GM12878 (cell line): Measurements from ENCODE around the gene TRAPPC3L. TPM values are rescaled to one million over a fixed set of nuclear protein-coding genes. Genes with fewer than 3 reads are reported as not detected.

Experiments used
- ATAC-seq: fragments of 200-7000 bp; cut with Tn5 transposase; 3 replicates; pipeline ENCODE4 v1.9.1; 2020; ENCODE audit warnings: mild to moderate bottlenecking, moderate library complexity
- BruUV-seq: library from RNA; stranded (reverse); fragments of 400-500 nt; replicated peaks from 2 replicates; lab custom pipeline; 2021; lab: Mats Ljungman, UMichigan
- CTCF ChIA-PET: fragments of 300-600 bp; sonication (Branson Sonifier 250); formaldehyde crosslinking; extraction: SDS; loops from one replicate; lab custom pipeline; 2021; ENCODE audit warnings: inconsistent platforms; lab: Yijun Ruan, JAX
- POLR2A ChIA-PET: fragments of 350-600 bp; formaldehyde crosslinking; extraction: SDS; loops from one replicate; lab custom pipeline; 2021; ENCODE audit warnings: inconsistent platforms; lab: Charles Lee
- RAD21 ChIA-PET: fragments of 300-600 bp; sonication (Branson Sonifier 250); formaldehyde crosslinking; loops from one replicate; lab custom pipeline; 2023; ENCODE audit warnings: antibody characterized with exemption; ENCODE audit not compliant: unreplicated experiment; lab: Charles Lee
- SMC1A ChIA-PET: fragments of 300-600 bp; sonication (Branson Sonifier 250); formaldehyde crosslinking; loops from one replicate; lab custom pipeline; 2023; ENCODE audit not compliant: unreplicated experiment, uncharacterized antibody; lab: Charles Lee
- DNase-seq: peaks from one replicate; pipeline ENCODE4 v3.0.0-alpha.2; 2011; ENCODE audit warnings: low read depth, low spot score
- FAIRE-seq: peaks from 3 replicates; lab custom pipeline; 2011; peaks lifted over from hg19 to GRCh38; lab: Jason Lieb, UNC
- H2AFZ ChIP-seq: 2 replicates; pipeline ENCODE4 v1.6.0; 2011; ENCODE audit warnings: low read depth, low read length, control low read depth; ENCODE audit not compliant: control insufficient read depth
- H3K27ac ChIP-seq: 2 replicates; pipeline ENCODE4 v1.5.1; 2011; ENCODE audit warnings: control low read depth; ENCODE audit not compliant: control insufficient read depth, insufficient read depth
- H3K27me3 ChIP-seq, 2 experiments: replicated peaks in 1 of 2; 2 replicates each; pipeline versions ENCODE4 v1.6.0 to v1.6.1; 2011; ENCODE audit warnings: low read length in 1 of 2; ENCODE audit not compliant: control insufficient read depth in 2 of 2, insufficient read depth in 2 of 2
- H3K36me3 ChIP-seq, 2 experiments: 2 replicates each; pipeline ENCODE4 v1.5.1; 2011; ENCODE audit warnings: low read length in 1 of 2; ENCODE audit not compliant: control insufficient read depth in 2 of 2, insufficient read depth in 2 of 2
- H3K4me1 ChIP-seq: 2 replicates; pipeline ENCODE4 v1.6.1; 2011; ENCODE audit warnings: mild to moderate bottlenecking, low read length, moderate library complexity, mixed read lengths; ENCODE audit not compliant: control insufficient read depth, insufficient read depth
- H3K4me2 ChIP-seq: 2 replicates; pipeline ENCODE4 v1.6.0; 2011; ENCODE audit warnings: control low read depth; ENCODE audit not compliant: control insufficient read depth, insufficient read depth
- H3K4me3 ChIP-seq: fragments of 200-600 bp; sonication (generic); 2 replicates; pipeline ENCODE4 v1.5.1; 2016
- H3K79me2 ChIP-seq: 2 replicates; pipeline ENCODE4 v1.6.0; 2011; ENCODE audit warnings: low read length; ENCODE audit not compliant: control insufficient read depth, insufficient read depth
- H3K9ac ChIP-seq: 2 replicates; pipeline ENCODE4 v1.8.0; 2011; ENCODE audit warnings: low read length, control low read depth, mixed read lengths; ENCODE audit not compliant: control insufficient read depth, insufficient read depth
- H3K9me3 ChIP-seq: replicated peaks from 3 replicates; pipeline ENCODE4 v1.5.1; 2011; ENCODE audit warnings: mild to moderate bottlenecking, low read length; ENCODE audit not compliant: control insufficient read depth, insufficient read depth
- H4K20me1 ChIP-seq: 2 replicates; pipeline ENCODE4 v1.6.0; 2011; ENCODE audit not compliant: control insufficient read depth, insufficient read depth
- E4F1 ChIP-seq: fragments of 450-650 bp; IDR thresholded peaks from 2 replicates; pipeline ENCODE4 v1.6.1; 2018; ENCODE audit warnings: borderline replicate concordance, mild to moderate bottlenecking; ENCODE audit not compliant: partially characterized antibody
- EZH2 ChIP-seq: IDR thresholded peaks from 2 replicates; pipeline ENCODE4 v1.6.1; 2012; ENCODE audit warnings: low read depth, mild to moderate bottlenecking, control low read depth, inconsistent platforms, low read length, borderline replicate concordance; ENCODE audit not compliant: control insufficient read depth
- MTA3 ChIP-seq: IDR thresholded peaks from 2 replicates; pipeline ENCODE4 v1.6.1; 2012; ENCODE audit warnings: low read length, inconsistent platforms, borderline replicate concordance
- NFYA ChIP-seq: IDR thresholded peaks from 2 replicates; pipeline ENCODE4 v1.6.1; 2011; ENCODE audit warnings: low read depth, mild to moderate bottlenecking, low read length, improper control_type of control experiment, borderline replicate concordance
- PBX3 ChIP-seq: IDR thresholded peaks from 2 replicates; pipeline ENCODE4 v1.6.1; 2011; ENCODE audit warnings: mild to moderate bottlenecking, low read depth, low read length, moderate library complexity; ENCODE audit not compliant: insufficient replicate concordance
- RB1 ChIP-seq: fragments of 450-650 bp; formaldehyde crosslinking; IDR thresholded peaks from 2 replicates; pipeline ENCODE4 v1.6.1; 2017; ENCODE audit warnings: mild to moderate bottlenecking, borderline replicate concordance
- ZNF384 ChIP-seq: IDR thresholded peaks from 2 replicates; pipeline ENCODE4 v1.6.1; 2012; ENCODE audit warnings: low read depth, mild to moderate bottlenecking, low read length, improper control_type of control experiment, borderline replicate concordance
- in situ Hi-C: fragments of 300-500 bp; cut with MboI; formaldehyde crosslinking; loops from 9 replicates; pipeline ENCODE4 v1.14.3; 2018; ENCODE audit warnings: mixed read lengths
- intact Hi-C: fragments of 100-400 bp; cut with micrococcal nuclease; formaldehyde crosslinking; loops from one replicate; pipeline ENCODE4 v1.14.2; 2022; ENCODE audit not compliant: unreplicated experiment
- polyA plus RNA-seq, 11 experiments: library from polyadenylated mRNA; depleted of rRNA in 4 of 11; unstranded in 6 of 11; stranded (reverse) in 5 of 11; fragments of >200 nt; fragmentation: Nextera tagmentation in 4 of 11; fragmentation: Illumina TruSeq in 1 of 11; extraction: Ambion mirVana in 4 of 11; extraction: Trizol in 1 of 11; gene quantifications; 1 replicate in 1 of 11; 2 replicates in 10 of 11; pipeline versions ENCODE4 v1.2.1 to v1.2.3, GENCODE V29; 2011 to 2016; ENCODE audit warnings: inconsistent platforms in 2 of 11, missing spikeins in 2 of 11, low read depth in 1 of 11
- total RNA-seq, 4 experiments: library from RNA; depleted of rRNA in 3 of 4; stranded (reverse); fragments of >200 nt in 3 of 4; fragmentation: Illumina TruSeq in 1 of 4; extraction: Trizol in 1 of 4; gene quantifications; 2 replicates each; pipeline versions ENCODE4 v1.2.1 to v1.2.3, GENCODE V29; 2013 to 2021

The TRAPPC3L gene
- total and polyA plus RNA-seq, 10 of the 15 experiments (the other 5 are each of a cell fraction or from before 2014, with no cell fraction given): not detected

- Histone ChIP-seq H3K9me3 (no peaks in the 10 kb centered on the region), H3K27ac (no peak overlapping the region), H3K4me2 (no peak overlapping the region), H4K20me1 (no peaks in the 10 kb centered on the region), H3K27me3 (no peaks in the 10 kb centered on the region; a peak in 2 of 4 replicates), H3K9ac (no peak overlapping the region), H3K4me1 (peaks cover 14% of the 10 kb centered on the region), H3K36me3 (no peaks in the 10 kb centered on the region), H3K79me2 (no peaks in the 10 kb centered on the region), H3K4me3 (no peak overlapping the region), H2AFZ (no peak overlapping the region)
- SMC1A ChIA-PET: no interaction called here
- FAIRE-seq (no peak), DNase-seq (no peak), ATAC-seq (no peak)
- in situ Hi-C loops (no loop called here), intact Hi-C loops (no loop called here)
- POLR2A ChIA-PET: interaction anchor here (0.7 kb wide), 1 partner anchor 157 kb away, joined by 5 read pairs; no protein-coding TSS in a partner anchor
- RAD21 ChIA-PET: no interaction called here
- CTCF ChIA-PET: interaction anchor here (1.0 kb wide), 1 partner anchor 180 kb away, joined by 3 read pairs; no protein-coding TSS in a partner anchor
- TF ChIP-seq ZNF384 (no peak), RB1 (no peak), PBX3 (no peak), NFYA (no peak), MTA3 (no peak), EZH2 (no peak), E4F1 (no peak)
- BruUV-seq: no TSS peak
Observed at GRCh38 chr6:116467514-116467913, 78.0 kb downstream of the TRAPPC3L start.
